Measurements from ENCODE around the gene CBX6.

Gene CBX6

DNA sequence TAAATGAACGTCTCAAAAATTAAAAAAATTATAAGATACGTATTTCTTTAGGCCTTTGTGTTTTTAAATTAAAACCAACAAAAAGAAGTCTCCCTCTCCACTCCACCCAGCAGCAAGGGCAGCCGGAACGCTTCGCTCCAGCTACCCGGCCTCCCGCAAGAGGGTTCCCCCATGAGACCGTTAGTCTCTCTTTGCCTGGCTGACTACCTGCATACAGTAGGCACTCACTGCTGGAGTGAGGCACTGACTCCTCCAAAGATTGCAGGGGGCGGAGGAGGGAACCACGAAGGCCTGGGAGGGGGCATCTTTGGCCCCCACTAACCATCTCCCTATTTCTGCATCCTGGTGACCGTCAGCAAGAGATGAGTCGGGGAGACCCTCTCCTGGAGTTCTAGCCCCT, 10.1 kb downstream of the CBX6 start:
- Histone ChIP-seq H2BK12ac (ENCODE audit: low read length) (no peak overlapping the region), H4K91ac (ENCODE audit: low read depth, low read length) (no peak overlapping the region), H3K23ac (ENCODE audit: low read length) (no peak overlapping the region), H3K79me1 (ENCODE audit: low read length) (no peaks in the 10 kb centered on the region), H3K4me3 (ENCODE audit: low read depth, low read length) (no peak overlapping the region), H4K8ac (ENCODE audit: low read depth, low read length) (no peak overlapping the region), H3K4ac (ENCODE audit: low read depth, low read length) (no peak overlapping the region), H2BK5ac (ENCODE audit: low read depth, low read length, poor library complexity) (no peak overlapping the region), H3K9ac (ENCODE audit: low read length) (no peak overlapping the region), H3K9me3 (ENCODE audit: insufficient read depth, low read depth, low read length) (peaks cover 2% of the 10 kb centered on the region), H3K4me1 (ENCODE audit: control insufficient read depth in 1 of 2, insufficient read depth in 2 of 2, low read length in 2 of 2) (no peaks in the 10 kb centered on the region), H2AFZ (ENCODE audit: insufficient read depth, low read length, poor library complexity) (no peak overlapping the region), H3K4me2 (ENCODE audit: low read length) (no peak overlapping the region), H3K27ac (ENCODE audit: low read depth, low read length) (no peak overlapping the region), H3K79me2 (ENCODE audit: control insufficient read depth, insufficient read depth, low read length, poor library complexity) (no peaks in the 10 kb centered on the region), H2AK5ac (ENCODE audit: low read length) (no peak overlapping the region), H3K18ac (ENCODE audit: low read length) (no peak overlapping the region), H3K36me3 (ENCODE audit: control insufficient read depth in 1 of 2, insufficient read depth in 2 of 2, low read length in 2 of 2) (peaks cover 4 to 6% of the 10 kb centered on the region in 2 experiments), H3K27me3 (ENCODE audit: insufficient read depth, low read length) (no peaks in the 10 kb centered on the region), H3K14ac (ENCODE audit: low read length) (no peak overlapping the region), H4K12ac (ENCODE audit: low read depth, low read length) (no peak overlapping the region), H2BK120ac (ENCODE audit: insufficient read depth, low read length, poor library complexity) (no peak overlapping the region)
- DNase-seq = no peak
- WGBS (ENCODE audit: extremely low coverage, insufficient coverage, insufficient read length) = no CpG with 5 or more reads among the region's 12 CpGs

DNA sequence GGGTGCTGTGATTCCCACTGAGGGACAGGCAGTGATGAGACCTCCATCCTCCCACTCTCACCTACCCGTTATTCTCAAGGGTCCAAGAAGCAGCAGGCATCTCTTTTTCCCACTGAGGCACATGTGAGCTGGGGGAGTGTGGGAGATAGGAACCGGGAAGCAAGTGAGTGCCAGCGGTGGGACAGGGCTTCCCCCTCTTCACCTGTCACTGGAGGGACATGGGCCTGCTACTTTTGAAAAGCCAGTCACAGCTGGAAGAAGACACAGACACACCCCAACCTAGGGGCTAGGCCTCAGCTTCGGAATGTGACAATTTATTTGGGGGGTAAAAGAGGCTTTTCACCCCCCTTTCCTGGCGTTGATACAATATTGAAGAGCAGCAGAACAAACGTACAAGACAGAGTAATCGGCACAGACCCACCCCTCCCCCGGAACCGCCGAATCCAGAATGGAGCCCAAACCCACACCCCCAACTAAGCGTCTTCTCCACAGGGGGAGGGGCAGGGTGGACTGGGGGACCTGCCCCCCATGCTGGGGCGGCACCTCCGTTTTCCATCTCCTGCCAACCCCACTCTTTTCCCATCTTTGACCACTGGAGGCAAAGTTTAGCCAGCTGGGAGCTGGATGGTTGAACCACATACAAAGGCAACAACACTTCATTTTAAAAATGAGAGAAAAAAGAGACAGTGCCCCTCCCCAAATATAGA, 10.7 kb downstream of the CBX6 start:
- no peaks in the 10 kb centered on the region for H3K4me1 ChIP-seq (ENCODE audit: control insufficient read depth in 1 of 2, insufficient read depth in 2 of 2, low read length in 2 of 2)

DNA sequence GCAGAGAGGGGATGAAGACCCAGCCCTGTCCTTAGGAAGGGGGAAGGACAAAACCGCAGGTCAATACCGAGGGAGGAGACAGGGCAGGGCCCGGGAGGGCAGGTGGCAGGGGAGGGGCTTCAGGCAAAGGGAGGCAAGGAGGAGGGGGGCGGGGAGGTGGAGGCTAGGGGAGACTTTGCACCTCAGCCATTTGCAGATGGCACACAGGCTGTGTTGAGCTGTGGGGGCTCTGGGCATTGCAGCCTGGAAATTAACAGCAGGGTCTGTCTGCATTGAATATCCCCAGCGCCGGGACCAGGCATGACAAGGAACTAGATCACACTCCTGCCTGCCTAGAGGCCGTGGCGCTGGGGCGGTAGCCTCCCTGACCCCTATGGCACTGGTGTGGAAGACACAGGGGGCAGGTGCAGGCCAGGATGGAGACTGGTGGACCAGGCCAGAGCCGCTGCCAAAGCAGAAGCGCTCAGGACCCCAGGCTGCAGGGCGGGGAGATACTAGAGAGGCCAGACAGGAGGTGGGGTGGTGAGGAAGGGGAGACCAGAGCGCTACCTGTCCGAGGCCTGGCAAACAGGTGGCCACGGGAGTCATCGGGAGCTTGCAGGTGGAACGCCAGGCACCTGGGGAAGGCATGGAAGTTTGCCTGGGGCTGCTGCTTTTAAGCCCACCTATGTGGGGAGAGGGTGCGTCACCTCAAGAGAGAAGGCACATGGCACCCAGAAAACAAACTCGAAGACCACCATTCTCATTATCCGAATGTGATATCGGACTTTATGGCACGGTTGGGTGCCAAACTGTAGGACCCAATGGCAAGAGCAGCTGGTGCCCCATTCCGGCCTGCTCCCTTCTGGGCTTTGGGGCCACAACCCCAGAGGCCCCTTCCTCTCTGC, 11.5 kb downstream of the CBX6 start:
- no peak overlapping the region for H2BK5ac ChIP-seq (ENCODE audit: low read depth, low read length, poor library complexity)
- no peak overlapping the region for H3K4me3 ChIP-seq (ENCODE audit: low read depth, low read length)
- H2BK120ac ChIP-seq (ENCODE audit: insufficient read depth, low read length, poor library complexity) = no peak overlapping the region
- no peaks in the 10 kb centered on the region for H3K27me3 ChIP-seq (ENCODE audit: insufficient read depth, low read length)
- peaks cover 2% of the 10 kb centered on the region for H3K9me3 ChIP-seq (ENCODE audit: insufficient read depth, low read depth, low read length)
- DNase-seq = no peak
- no peak overlapping the region for H4K91ac ChIP-seq (ENCODE audit: low read depth, low read length)
- no peaks in the 10 kb centered on the region for H3K79me2 ChIP-seq (ENCODE audit: control insufficient read depth, insufficient read depth, low read length, poor library complexity)
- H3K27ac ChIP-seq (ENCODE audit: low read depth, low read length) = no peak overlapping the region
- no peak overlapping the region for H2AK5ac ChIP-seq (ENCODE audit: low read length)
- H3K18ac ChIP-seq (ENCODE audit: low read length) = no peak overlapping the region
- no peak overlapping the region for H4K12ac ChIP-seq (ENCODE audit: low read depth, low read length)
- no peaks in the 10 kb centered on the region for H3K4me1 ChIP-seq (ENCODE audit: control insufficient read depth in 1 of 2, insufficient read depth in 2 of 2, low read length in 2 of 2)
- H2BK12ac ChIP-seq (ENCODE audit: low read length) = no peak overlapping the region
- WGBS (ENCODE audit: extremely low coverage, insufficient coverage, insufficient read length) = no CpG with 5 or more reads among the region's 23 CpGs
- H3K36me3 ChIP-seq (ENCODE audit: control insufficient read depth in 1 of 2, insufficient read depth in 2 of 2, low read length in 2 of 2) = no peaks in the 10 kb centered on the region
- H3K23ac ChIP-seq (ENCODE audit: low read length) = no peak overlapping the region
- H3K4ac ChIP-seq (ENCODE audit: low read depth, low read length) = no peak overlapping the region
- H3K9ac ChIP-seq (ENCODE audit: low read length) = no peak overlapping the region
- H2AFZ ChIP-seq (ENCODE audit: insufficient read depth, low read length, poor library complexity) = no peak overlapping the region
- H4K8ac ChIP-seq (ENCODE audit: low read depth, low read length) = no peak overlapping the region
- no peak overlapping the region for H3K14ac ChIP-seq (ENCODE audit: low read length)
- H3K79me1 ChIP-seq (ENCODE audit: low read length) = no peaks in the 10 kb centered on the region
- H3K4me2 ChIP-seq (ENCODE audit: low read length) = no peak overlapping the region

More for the DNA sequence above, 10.7 kb downstream of the CBX6 start:
- Histone ChIP-seq H2AFZ (ENCODE audit: insufficient read depth, low read length, poor library complexity) (no peak overlapping the region), H2BK5ac (ENCODE audit: low read depth, low read length, poor library complexity) (no peak overlapping the region), H3K27me3 (ENCODE audit: insufficient read depth, low read length) (no peaks in the 10 kb centered on the region), H3K79me2 (ENCODE audit: control insufficient read depth, insufficient read depth, low read length, poor library complexity) (no peaks in the 10 kb centered on the region), H3K4me2 (ENCODE audit: low read length) (no peak overlapping the region), H3K9ac (ENCODE audit: low read length) (no peak overlapping the region), H3K4me3 (ENCODE audit: low read depth, low read length) (no peak overlapping the region), H2BK120ac (ENCODE audit: insufficient read depth, low read length, poor library complexity) (no peak overlapping the region), H3K79me1 (ENCODE audit: low read length) (no peaks in the 10 kb centered on the region), H3K18ac (ENCODE audit: low read length) (no peak overlapping the region), H2BK12ac (ENCODE audit: low read length) (no peak overlapping the region), H3K36me3 (ENCODE audit: control insufficient read depth in 1 of 2, insufficient read depth in 2 of 2, low read length in 2 of 2) (peaks cover 3% of the 10 kb centered on the region in 2 experiments), H3K27ac (ENCODE audit: low read depth, low read length) (no peak overlapping the region), H3K9me3 (ENCODE audit: insufficient read depth, low read depth, low read length) (peaks cover 2% of the 10 kb centered on the region), H4K12ac (ENCODE audit: low read depth, low read length) (no peak overlapping the region), H3K4ac (ENCODE audit: low read depth, low read length) (no peak overlapping the region), H2AK5ac (ENCODE audit: low read length) (no peak overlapping the region), H4K91ac (ENCODE audit: low read depth, low read length) (no peak overlapping the region), H3K14ac (ENCODE audit: low read length) (no peak overlapping the region), H4K8ac (ENCODE audit: low read depth, low read length) (no peak overlapping the region), H3K23ac (ENCODE audit: low read length) (no peak overlapping the region)
- no CpG with 5 or more reads among the region's 13 CpGs for WGBS (ENCODE audit: extremely low coverage, insufficient coverage, insufficient read length)
- no peak for DNase-seq

DNA sequence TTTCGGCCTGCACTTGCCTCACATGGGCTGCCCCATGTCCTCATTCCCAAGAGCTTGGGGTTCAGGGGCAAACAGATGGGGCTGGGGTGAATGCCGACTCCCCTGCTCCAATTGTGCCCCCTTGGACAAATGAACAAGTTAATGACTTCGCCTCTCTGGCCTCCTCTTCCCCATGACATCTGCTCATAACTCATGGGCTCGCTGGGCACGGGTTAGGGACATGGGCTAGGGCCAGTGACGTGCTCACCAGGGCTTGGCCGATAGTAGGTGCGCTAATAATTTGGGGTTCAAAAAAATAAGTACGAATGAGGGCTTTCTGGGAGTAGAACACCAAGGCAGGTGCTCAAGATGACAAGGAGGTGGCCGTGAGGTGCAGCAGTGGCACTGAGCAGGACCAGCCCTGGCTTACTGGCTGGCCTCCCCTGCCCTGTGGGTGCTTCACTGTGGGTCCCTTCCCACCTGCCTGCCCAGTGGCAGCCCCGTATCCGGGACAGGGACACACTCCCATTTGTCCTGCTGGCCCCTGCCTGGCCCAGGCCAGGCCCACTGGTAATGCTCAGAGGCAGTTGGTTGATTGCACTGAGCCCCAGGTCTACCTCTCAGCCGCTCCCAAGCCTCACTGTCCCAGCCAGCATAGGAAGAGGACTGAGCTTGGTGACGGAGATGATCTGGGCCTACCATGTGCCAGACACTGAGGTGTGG, 12.3 kb downstream of the CBX6 start:
- Histone ChIP-seq H3K27ac (ENCODE audit: low read depth, low read length) (no peak overlapping the region), H3K4me2 (ENCODE audit: low read length) (no peak overlapping the region), H3K27me3 (ENCODE audit: insufficient read depth, low read length) (no peaks in the 10 kb centered on the region), H3K9ac (ENCODE audit: low read length) (no peak overlapping the region), H3K4me3 (ENCODE audit: low read depth, low read length) (no peak overlapping the region), H3K79me1 (ENCODE audit: low read length) (no peaks in the 10 kb centered on the region), H2AK5ac (ENCODE audit: low read length) (no peak overlapping the region), H3K23ac (ENCODE audit: low read length) (no peak overlapping the region), H3K4me1 (ENCODE audit: control insufficient read depth in 1 of 2, insufficient read depth in 2 of 2, low read length in 2 of 2) (no peaks in the 10 kb centered on the region), H3K36me3 (ENCODE audit: control insufficient read depth in 1 of 2, insufficient read depth in 2 of 2, low read length in 2 of 2) (no peaks in the 10 kb centered on the region), H3K18ac (ENCODE audit: low read length) (no peak overlapping the region), H2BK5ac (ENCODE audit: low read depth, low read length, poor library complexity) (no peak overlapping the region), H2BK12ac (ENCODE audit: low read length) (no peak overlapping the region), H4K12ac (ENCODE audit: low read depth, low read length) (no peak overlapping the region), H3K79me2 (ENCODE audit: control insufficient read depth, insufficient read depth, low read length, poor library complexity) (no peaks in the 10 kb centered on the region), H3K14ac (ENCODE audit: low read length) (no peak overlapping the region), H2BK120ac (ENCODE audit: insufficient read depth, low read length, poor library complexity) (no peak overlapping the region), H3K9me3 (ENCODE audit: insufficient read depth, low read depth, low read length) (peaks cover 2% of the 10 kb centered on the region), H4K91ac (ENCODE audit: low read depth, low read length) (no peak overlapping the region), H4K8ac (ENCODE audit: low read depth, low read length) (no peak overlapping the region), H3K4ac (ENCODE audit: low read depth, low read length) (no peak overlapping the region), H2AFZ (ENCODE audit: insufficient read depth, low read length, poor library complexity) (no peak overlapping the region)
- DNase-seq = no peak
- WGBS (ENCODE audit: extremely low coverage, insufficient coverage, insufficient read length) = no CpG with 5 or more reads among the region's 14 CpGs

Data from trophoblast cell (in vitro differentiated cells and primary cell).